K562 (cell line): Measurements from ENCODE around the gene ICAM1. TPM values are rescaled to one million over a fixed set of nuclear protein-coding genes. Genes with fewer than 3 reads are reported as not detected.

Source experiments
- ELF4 ChIP-seq: fragments of 450-650 bp; formaldehyde crosslinking; IDR thresholded peaks from 2 replicates; pipeline ENCODE4 v1.4.0; 2022; ENCODE audit warnings: missing genetic modification characterization
- FOXK2 ChIP-seq, 2 experiments: fragments of 450-650 bp; IDR thresholded peaks in 1 of 2; conservative IDR thresholded peaks in 1 of 2; 2 replicates each; pipeline ENCODE4 v1.6.1; 2016; ENCODE audit warnings: low read depth in 2 of 2, mild to moderate bottlenecking in 1 of 2
- FOXM1 ChIP-seq, 2 experiments: fragments of 450-650 bp in 1 of 2; sonication (generic) in 1 of 2; formaldehyde crosslinking in 1 of 2; IDR thresholded peaks; 2 replicates each; pipeline versions ENCODE4 v1.6.1 to v1.9.0; 2017 to 2022; ENCODE audit warnings: low read depth in 2 of 2, mild to moderate bottlenecking in 2 of 2, missing genetic modification reagents in 1 of 2, moderate library complexity in 1 of 2
- HEY1 ChIP-seq: fragments of 250-450 bp; sonication (Bioruptor Pico); IDR thresholded peaks from 2 replicates; pipeline ENCODE4 v1.5.0; 2020; ENCODE audit warnings: mild to moderate bottlenecking, moderate library complexity, borderline replicate concordance
- HNRNPUL1 ChIP-seq: fragments of 200-400 bp; formaldehyde crosslinking; IDR thresholded peaks from 2 replicates; pipeline ENCODE4 v1.6.1; 2017; ENCODE audit warnings: low read length
- HOXB6 ChIP-seq: fragments of 250-450 bp; sonication (Bioruptor Pico); IDR thresholded peaks from 2 replicates; pipeline ENCODE4 v1.5.1; 2022; ENCODE audit warnings: mild to moderate bottlenecking, borderline replicate concordance
- IFI16 ChIP-seq: fragments of 250-450 bp; sonication (Bioruptor Pico); IDR thresholded peaks from 2 replicates; pipeline ENCODE4 v2.1.2; 2022; ENCODE audit warnings: mild to moderate bottlenecking, inconsistent platforms
- ILF3 ChIP-seq: fragments of 450-650 bp; IDR thresholded peaks from 2 replicates; pipeline ENCODE4 v1.6.1; 2018; ENCODE audit warnings: antibody characterized with exemption, mild to moderate bottlenecking, moderate library complexity, borderline replicate concordance
- KAT2B ChIP-seq: IDR thresholded peaks from one replicate; pipeline ENCODE4 v1.6.1; 2012; ENCODE audit warnings: low read depth, mild to moderate bottlenecking, control low read depth, inconsistent platforms, low read length, moderate library complexity
- KDM1A ChIP-seq, 2 experiments: fragments of 450-650 bp; IDR thresholded peaks; 2 replicates each; pipeline ENCODE4 v1.6.1; 2016; ENCODE audit warnings: mild to moderate bottlenecking in 2 of 2
- LEF1 ChIP-seq: fragments of 450-650 bp; IDR thresholded peaks from 2 replicates; pipeline ENCODE4 v1.6.1; 2016; ENCODE audit warnings: mild to moderate bottlenecking
- MAFK ChIP-seq: IDR thresholded peaks from 2 replicates; pipeline ENCODE4 v1.6.1; 2011; ENCODE audit warnings: low read length, improper control_type of control experiment
- MYNN ChIP-seq, 2 experiments: sonication (generic); formaldehyde crosslinking in 1 of 2; IDR thresholded peaks; 2 replicates each; pipeline versions ENCODE4 v1.5.0 to v1.6.1; 2016 to 2020; ENCODE audit warnings: antibody characterized with exemption in 1 of 2, missing genetic modification reagents in 1 of 2
- POLR2A ChIP-seq: fragments of 450-650 bp; conservative IDR thresholded peaks from 2 replicates; pipeline ENCODE4 v1.6.1; 2016
- SMAD3 ChIP-seq: fragments of 450-650 bp; formaldehyde crosslinking; conservative IDR thresholded peaks from 2 replicates; pipeline ENCODE4 v1.4.0; 2020; ENCODE audit warnings: mild to moderate bottlenecking
- SPI1 ChIP-seq: IDR thresholded peaks from 2 replicates; pipeline ENCODE4 v1.6.1; 2011; ENCODE audit warnings: low read depth, low read length, control low read depth, borderline replicate concordance
- SRSF3 ChIP-seq: fragments of 200-400 bp; formaldehyde crosslinking; IDR thresholded peaks from 2 replicates; pipeline ENCODE4 v1.6.1; 2016; ENCODE audit warnings: mild to moderate bottlenecking, low read length, moderate library complexity; ENCODE audit not compliant: insufficient read depth
- TCFL5 ChIP-seq: fragments of 250-450 bp; sonication (Bioruptor Pico); conservative IDR thresholded peaks from 2 replicates; pipeline ENCODE4 v1.6.1; 2021; ENCODE audit warnings: mild to moderate bottlenecking, moderate library complexity, matching md5 sums
- ZC3H8 ChIP-seq: fragments of 450-650 bp; IDR thresholded peaks from 2 replicates; pipeline ENCODE4 v1.6.1; 2017
- ZFP30 ChIP-seq: fragments of 250-450 bp; sonication (Bioruptor Pico); IDR thresholded peaks from 2 replicates; pipeline ENCODE4 v1.8.0; 2022; ENCODE audit warnings: moderate library complexity, mild to moderate bottlenecking, inconsistent platforms, borderline replicate concordance
- ZNF134 ChIP-seq: fragments of 250-450 bp; sonication (Bioruptor Pico); conservative IDR thresholded peaks from 2 replicates; pipeline ENCODE4 v1.4.0; 2020
- ZNF165 ChIP-seq: fragments of 250-450 bp; sonication (Bioruptor Pico); IDR thresholded peaks from 2 replicates; pipeline ENCODE4 v1.4.0; 2020; ENCODE audit warnings: borderline replicate concordance
- ZNF24 ChIP-seq: fragments of 450-650 bp; IDR thresholded peaks from 2 replicates; pipeline ENCODE4 v1.6.1; 2016
- ZNF57 ChIP-seq: fragments of 450-650 bp; formaldehyde crosslinking; IDR thresholded peaks from 2 replicates; pipeline ENCODE4 v1.4.0; 2020; ENCODE audit warnings: mild to moderate bottlenecking, moderate library complexity
- ZNF785 ChIP-seq: fragments of 250-450 bp; sonication (Bioruptor Pico); IDR thresholded peaks from 2 replicates; pipeline ENCODE4 v1.4.0; 2020; ENCODE audit warnings: mild to moderate bottlenecking
- polyA plus RNA-seq, 8 experiments: library from polyadenylated mRNA; depleted of rRNA in 4 of 8; stranded (reverse) in 5 of 8; unstranded in 3 of 8; fragments of >200 nt; fragmentation: Nextera tagmentation in 2 of 8; fragmentation: Illumina TruSeq in 1 of 8; extraction: Ambion mirVana in 2 of 8; extraction: Trizol in 1 of 8; gene quantifications; 2 replicates each; pipeline versions ENCODE4 v1.2.1 to v1.2.3, GENCODE V29; 2011 to 2014; ENCODE audit warnings: inconsistent platforms in 1 of 8, missing spikeins in 1 of 8
- total RNA-seq, 7 experiments: library from RNA; depleted of rRNA in 6 of 7; stranded (reverse); fragments of >200 nt in 6 of 7; fragmentation: Illumina TruSeq in 2 of 7; extraction: Trizol in 2 of 7; gene quantifications; 2 replicates each; pipeline versions ENCODE4 v1.2.1 to v1.2.3, GENCODE V29; 2011 to 2021; ENCODE audit warnings: low replicate concordance in 1 of 7
- TF ChIP-seq, protein P1 (sequence below): fragments of 450-650 bp; IDR thresholded peaks from one replicate; pipeline ENCODE4 v1.6.1; 2018; ENCODE audit warnings: mild to moderate bottlenecking, moderate library complexity; ENCODE audit not compliant: partially characterized antibody
- TF ChIP-seq, protein P2 (sequence below): sonication (generic); formaldehyde crosslinking; IDR thresholded peaks from 2 replicates; pipeline ENCODE4 v1.8.0; 2022; ENCODE audit warnings: missing genetic modification reagents, mild to moderate bottlenecking, borderline replicate concordance
- TF ChIP-seq, protein P3 (sequence below): sonication (generic); formaldehyde crosslinking; IDR thresholded peaks from 2 replicates; pipeline ENCODE4 v1.8.1; 2023; ENCODE audit warnings: mild to moderate bottlenecking, missing genetic modification reagents

The ICAM1 gene
- total and polyA plus RNA-seq, 9 of the 15 experiments (the other 6 are each of a cell fraction or from before 2014, with no cell fraction given), result 2.3 to 24.4 (median 13.4) TPM

DNA sequence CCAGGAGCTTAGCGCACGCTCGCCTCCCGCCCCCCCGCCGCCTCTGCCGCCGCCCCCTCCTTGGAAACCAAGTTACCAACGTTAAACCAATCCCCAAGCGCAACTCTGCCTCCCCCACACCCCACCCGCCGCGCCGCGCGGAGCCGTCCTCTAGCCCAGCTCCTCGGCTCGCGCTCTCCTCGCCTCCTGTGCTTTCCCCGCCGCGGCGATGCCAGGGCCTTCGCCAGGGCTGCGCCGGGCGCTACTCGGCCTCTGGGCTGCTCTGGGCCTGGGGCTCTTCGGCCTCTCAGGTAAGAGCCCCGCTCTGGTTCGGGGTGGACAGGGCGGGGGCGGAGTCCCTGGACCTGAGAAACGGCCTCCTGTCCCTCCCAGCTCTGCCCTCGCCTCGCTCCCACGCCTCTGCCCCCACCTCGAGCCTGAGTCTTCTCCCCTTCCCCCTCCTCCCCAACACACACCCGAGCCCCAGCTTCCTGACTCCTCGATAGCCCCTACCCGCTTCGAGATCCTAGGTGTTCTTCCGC, 19.0 kb downstream of the ICAM1 start, which contains the start of gene ICAM5 (continued):
- TF ChIP-seq, protein P1, sequence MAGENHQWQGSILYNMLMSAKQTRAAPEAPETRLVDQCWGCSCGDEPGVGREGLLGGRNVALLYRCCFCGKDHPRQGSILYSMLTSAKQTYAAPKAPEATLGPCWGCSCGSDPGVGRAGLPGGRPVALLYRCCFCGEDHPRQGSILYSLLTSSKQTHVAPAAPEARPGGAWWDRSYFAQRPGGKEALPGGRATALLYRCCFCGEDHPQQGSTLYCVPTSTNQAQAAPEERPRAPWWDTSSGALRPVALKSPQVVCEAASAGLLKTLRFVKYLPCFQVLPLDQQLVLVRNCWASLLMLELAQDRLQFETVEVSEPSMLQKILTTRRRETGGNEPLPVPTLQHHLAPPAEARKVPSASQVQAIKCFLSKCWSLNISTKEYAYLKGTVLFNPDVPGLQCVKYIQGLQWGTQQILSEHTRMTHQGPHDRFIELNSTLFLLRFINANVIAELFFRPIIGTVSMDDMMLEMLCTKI, result no peak
- TF ChIP-seq SPI1 (no peak), ZC3H8 (no peak), ILF3 (no peak), IFI16 (CRISPR knock-in tag) (no peak), FOXK2 (conservative IDR thresholded peaks at IDR 0.05 in 1 of 2, IDR thresholded peaks at IDR 0.05 in 1 of 2; ENCODE audit: low read depth in 2 of 2) (no peak), HOXB6 (CRISPR knock-in tag) (no peak), SMAD3 (CRISPR knock-in tag) (no peak), ZNF24 (no peak), ZNF165 (CRISPR knock-in tag) (no peak), TCFL5 (CRISPR knock-in tag) (no peak), MAFK (no peak), ZNF134 (CRISPR knock-in tag) (no peak), FOXM1 (IDR thresholded peaks at IDR 0.05; ENCODE audit: low read depth) (no peak), FOXM1 (CRISPR knock-in tag; IDR thresholded peaks at IDR 0.05; ENCODE audit: low read depth) (no peak), HEY1 (CRISPR knock-in tag) (no peak), LEF1 (no peak), SRSF3 (no peak), KDM1A (IDR thresholded peaks at IDR 0.05) (no peak), ZNF57 (CRISPR knock-in tag) (0 out of 2 replicates have a peak, but pooled peaks have one; percentile 30), ZNF785 (no peak), KAT2B (no peak), MYNN (IDR thresholded peaks at IDR 0.05) (no peak), MYNN (CRISPR knock-in tag; IDR thresholded peaks at IDR 0.05) (no peak), ELF4 (CRISPR knock-in tag) (no peak), HNRNPUL1 (no peak), ZFP30 (CRISPR knock-in tag) (no peak), POLR2A (peak; percentile 56; the same call in 1 of the 2 replicates)
- TF ChIP-seq, protein P2, sequence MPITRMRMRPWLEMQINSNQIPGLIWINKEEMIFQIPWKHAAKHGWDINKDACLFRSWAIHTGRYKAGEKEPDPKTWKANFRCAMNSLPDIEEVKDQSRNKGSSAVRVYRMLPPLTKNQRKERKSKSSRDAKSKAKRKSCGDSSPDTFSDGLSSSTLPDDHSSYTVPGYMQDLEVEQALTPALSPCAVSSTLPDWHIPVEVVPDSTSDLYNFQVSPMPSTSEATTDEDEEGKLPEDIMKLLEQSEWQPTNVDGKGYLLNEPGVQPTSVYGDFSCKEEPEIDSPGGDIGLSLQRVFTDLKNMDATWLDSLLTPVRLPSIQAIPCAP, result no peak
- TF ChIP-seq, protein P3, sequence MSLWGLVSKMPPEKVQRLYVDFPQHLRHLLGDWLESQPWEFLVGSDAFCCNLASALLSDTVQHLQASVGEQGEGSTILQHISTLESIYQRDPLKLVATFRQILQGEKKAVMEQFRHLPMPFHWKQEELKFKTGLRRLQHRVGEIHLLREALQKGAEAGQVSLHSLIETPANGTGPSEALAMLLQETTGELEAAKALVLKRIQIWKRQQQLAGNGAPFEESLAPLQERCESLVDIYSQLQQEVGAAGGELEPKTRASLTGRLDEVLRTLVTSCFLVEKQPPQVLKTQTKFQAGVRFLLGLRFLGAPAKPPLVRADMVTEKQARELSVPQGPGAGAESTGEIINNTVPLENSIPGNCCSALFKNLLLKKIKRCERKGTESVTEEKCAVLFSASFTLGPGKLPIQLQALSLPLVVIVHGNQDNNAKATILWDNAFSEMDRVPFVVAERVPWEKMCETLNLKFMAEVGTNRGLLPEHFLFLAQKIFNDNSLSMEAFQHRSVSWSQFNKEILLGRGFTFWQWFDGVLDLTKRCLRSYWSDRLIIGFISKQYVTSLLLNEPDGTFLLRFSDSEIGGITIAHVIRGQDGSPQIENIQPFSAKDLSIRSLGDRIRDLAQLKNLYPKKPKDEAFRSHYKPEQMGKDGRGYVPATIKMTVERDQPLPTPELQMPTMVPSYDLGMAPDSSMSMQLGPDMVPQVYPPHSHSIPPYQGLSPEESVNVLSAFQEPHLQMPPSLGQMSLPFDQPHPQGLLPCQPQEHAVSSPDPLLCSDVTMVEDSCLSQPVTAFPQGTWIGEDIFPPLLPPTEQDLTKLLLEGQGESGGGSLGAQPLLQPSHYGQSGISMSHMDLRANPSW (CRISPR knock-in tag), result no peak
